ENCODE measurements around the gene MYBPC1.
"Not testable (repeated sequence)": the region's sequence is repeated elsewhere in the genome, so short reads cannot be mapped to it uniquely, and the experiment has no call there.

DNA sequence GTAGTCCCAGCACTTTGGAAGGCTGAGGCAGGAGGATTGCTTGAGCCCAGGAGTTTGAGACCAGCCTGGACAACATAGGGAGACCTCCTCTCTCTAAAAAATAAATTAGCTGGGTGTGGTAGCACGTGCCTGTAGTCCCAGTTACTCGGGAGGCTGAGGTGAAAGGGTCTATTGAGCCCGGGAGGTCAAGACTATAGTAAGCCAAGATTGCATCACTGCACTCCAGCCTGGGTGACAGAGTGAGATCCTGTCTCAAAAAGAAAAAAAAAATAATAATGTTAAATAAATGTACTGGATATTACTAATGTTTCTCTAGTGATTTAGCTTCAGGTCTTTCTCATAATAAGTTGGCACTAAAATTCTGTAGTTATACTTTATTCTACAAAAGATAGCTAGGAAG is 81.7 kb downstream of the MYBPC1 start:
- TF ChIP-seq, protein P1, sequence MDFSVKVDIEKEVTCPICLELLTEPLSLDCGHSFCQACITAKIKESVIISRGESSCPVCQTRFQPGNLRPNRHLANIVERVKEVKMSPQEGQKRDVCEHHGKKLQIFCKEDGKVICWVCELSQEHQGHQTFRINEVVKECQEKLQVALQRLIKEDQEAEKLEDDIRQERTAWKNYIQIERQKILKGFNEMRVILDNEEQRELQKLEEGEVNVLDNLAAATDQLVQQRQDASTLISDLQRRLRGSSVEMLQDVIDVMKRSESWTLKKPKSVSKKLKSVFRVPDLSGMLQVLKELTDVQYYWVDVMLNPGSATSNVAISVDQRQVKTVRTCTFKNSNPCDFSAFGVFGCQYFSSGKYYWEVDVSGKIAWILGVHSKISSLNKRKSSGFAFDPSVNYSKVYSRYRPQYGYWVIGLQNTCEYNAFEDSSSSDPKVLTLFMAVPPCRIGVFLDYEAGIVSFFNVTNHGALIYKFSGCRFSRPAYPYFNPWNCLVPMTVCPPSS (IDR thresholded peaks at IDR 0.05) = not testable (repeated sequence)
- TF ChIP-seq ZNF747 (CRISPR knock-in tag; IDR thresholded peaks at IDR 0.05; ENCODE audit: borderline replicate concordance); USF2 (IDR thresholded peaks at IDR 0.05; ENCODE audit: low read depth, low read length); USF2 (CRISPR knock-in tag; IDR thresholded peaks at IDR 0.05; ENCODE audit: borderline replicate concordance); PREB (CRISPR knock-in tag; IDR thresholded peaks at IDR 0.05); FOXJ3 (CRISPR knock-in tag; IDR thresholded peaks at IDR 0.05; ENCODE audit: borderline replicate concordance); ZBTB4 (CRISPR knock-in tag; IDR thresholded peaks at IDR 0.05; ENCODE audit: borderline replicate concordance); NFRKB (IDR thresholded peaks at IDR 0.05): not testable (repeated sequence)
- TF ChIP-seq, protein P2, sequence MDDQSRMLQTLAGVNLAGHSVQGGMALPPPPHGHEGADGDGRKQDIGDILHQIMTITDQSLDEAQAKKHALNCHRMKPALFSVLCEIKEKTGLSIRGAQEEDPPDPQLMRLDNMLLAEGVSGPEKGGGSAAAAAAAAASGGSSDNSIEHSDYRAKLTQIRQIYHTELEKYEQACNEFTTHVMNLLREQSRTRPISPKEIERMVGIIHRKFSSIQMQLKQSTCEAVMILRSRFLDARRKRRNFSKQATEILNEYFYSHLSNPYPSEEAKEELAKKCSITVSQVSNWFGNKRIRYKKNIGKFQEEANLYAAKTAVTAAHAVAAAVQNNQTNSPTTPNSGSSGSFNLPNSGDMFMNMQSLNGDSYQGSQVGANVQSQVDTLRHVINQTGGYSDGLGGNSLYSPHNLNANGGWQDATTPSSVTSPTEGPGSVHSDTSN (CRISPR knock-in tag; IDR thresholded peaks at IDR 0.05; ENCODE audit: borderline replicate concordance) = not testable (repeated sequence)
- TF ChIP-seq, protein P3, sequence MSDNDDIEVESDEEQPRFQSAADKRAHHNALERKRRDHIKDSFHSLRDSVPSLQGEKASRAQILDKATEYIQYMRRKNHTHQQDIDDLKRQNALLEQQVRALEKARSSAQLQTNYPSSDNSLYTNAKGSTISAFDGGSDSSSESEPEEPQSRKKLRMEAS (IDR thresholded peaks at IDR 0.05) = not testable (repeated sequence)
